GM12878 (cell line): ENCODE data around the gene FMNL3. TPM values are rescaled to one million over a fixed set of nuclear protein-coding genes. Genes with fewer than 3 reads are reported as not detected.

ENCODE experiments used
- ATAC-seq: fragments of 200-7000 bp; cut with Tn5 transposase; 3 replicates; pipeline ENCODE4 v1.9.1; 2020; ENCODE audit warnings: mild to moderate bottlenecking, moderate library complexity
- BruUV-seq: library from RNA; stranded (reverse); fragments of 400-500 nt; replicated peaks from 2 replicates; lab custom pipeline; 2021; lab: Mats Ljungman, UMichigan
- CTCF ChIA-PET: fragments of 300-600 bp; sonication (Branson Sonifier 250); formaldehyde crosslinking; extraction: SDS; loops from one replicate; lab custom pipeline; 2021; ENCODE audit warnings: inconsistent platforms; lab: Yijun Ruan, JAX
- POLR2A ChIA-PET: fragments of 350-600 bp; formaldehyde crosslinking; extraction: SDS; loops from one replicate; lab custom pipeline; 2021; ENCODE audit warnings: inconsistent platforms; lab: Charles Lee
- RAD21 ChIA-PET: fragments of 300-600 bp; sonication (Branson Sonifier 250); formaldehyde crosslinking; loops from one replicate; lab custom pipeline; 2023; ENCODE audit warnings: antibody characterized with exemption; ENCODE audit not compliant: unreplicated experiment; lab: Charles Lee
- SMC1A ChIA-PET: fragments of 300-600 bp; sonication (Branson Sonifier 250); formaldehyde crosslinking; loops from one replicate; lab custom pipeline; 2023; ENCODE audit not compliant: unreplicated experiment, uncharacterized antibody; lab: Charles Lee
- DNase-seq: peaks from one replicate; pipeline ENCODE4 v3.0.0-alpha.2; 2011; ENCODE audit warnings: low read depth, low spot score
- FAIRE-seq: peaks from 3 replicates; lab custom pipeline; 2011; peaks lifted over from hg19 to GRCh38; lab: Jason Lieb, UNC
- H2AFZ ChIP-seq: 2 replicates; pipeline ENCODE4 v1.6.0; 2011; ENCODE audit warnings: low read depth, low read length, control low read depth; ENCODE audit not compliant: control insufficient read depth
- H3K27ac ChIP-seq: 2 replicates; pipeline ENCODE4 v1.5.1; 2011; ENCODE audit warnings: control low read depth; ENCODE audit not compliant: control insufficient read depth, insufficient read depth
- H3K27me3 ChIP-seq, 2 experiments: replicated peaks in 1 of 2; 2 replicates each; pipeline versions ENCODE4 v1.6.0 to v1.6.1; 2011; ENCODE audit warnings: low read length in 1 of 2; ENCODE audit not compliant: control insufficient read depth in 2 of 2, insufficient read depth in 2 of 2
- H3K36me3 ChIP-seq, 2 experiments: 2 replicates each; pipeline ENCODE4 v1.5.1; 2011; ENCODE audit warnings: low read length in 1 of 2; ENCODE audit not compliant: control insufficient read depth in 2 of 2, insufficient read depth in 2 of 2
- H3K4me1 ChIP-seq: 2 replicates; pipeline ENCODE4 v1.6.1; 2011; ENCODE audit warnings: mild to moderate bottlenecking, low read length, moderate library complexity, mixed read lengths; ENCODE audit not compliant: control insufficient read depth, insufficient read depth
- H3K4me2 ChIP-seq: 2 replicates; pipeline ENCODE4 v1.6.0; 2011; ENCODE audit warnings: control low read depth; ENCODE audit not compliant: control insufficient read depth, insufficient read depth
- H3K4me3 ChIP-seq: fragments of 200-600 bp; sonication (generic); 2 replicates; pipeline ENCODE4 v1.5.1; 2016
- H3K79me2 ChIP-seq: 2 replicates; pipeline ENCODE4 v1.6.0; 2011; ENCODE audit warnings: low read length; ENCODE audit not compliant: control insufficient read depth, insufficient read depth
- H3K9ac ChIP-seq: 2 replicates; pipeline ENCODE4 v1.8.0; 2011; ENCODE audit warnings: low read length, control low read depth, mixed read lengths; ENCODE audit not compliant: control insufficient read depth, insufficient read depth
- H3K9me3 ChIP-seq: replicated peaks from 3 replicates; pipeline ENCODE4 v1.5.1; 2011; ENCODE audit warnings: mild to moderate bottlenecking, low read length; ENCODE audit not compliant: control insufficient read depth, insufficient read depth
- H4K20me1 ChIP-seq: 2 replicates; pipeline ENCODE4 v1.6.0; 2011; ENCODE audit not compliant: control insufficient read depth, insufficient read depth
- BRCA1 ChIP-seq: IDR thresholded peaks from 2 replicates; pipeline ENCODE4 v1.6.1; 2011; ENCODE audit warnings: low read depth, low read length, improper control_type of control experiment
- CHD2 ChIP-seq: IDR thresholded peaks from 2 replicates; pipeline ENCODE4 v1.6.1; 2011; ENCODE audit warnings: low read depth, low read length, improper control_type of control experiment, borderline replicate concordance
- CHD4 ChIP-seq: fragments of 200-600 bp; sonication (generic); IDR thresholded peaks from 2 replicates; pipeline ENCODE4 v1.6.1; 2016; ENCODE audit warnings: mild to moderate bottlenecking
- HDGF ChIP-seq: fragments of 450-650 bp; IDR thresholded peaks from 2 replicates; pipeline ENCODE4 v1.6.1; 2016; ENCODE audit warnings: antibody characterized with exemption
- IKZF1 ChIP-seq: fragments of 450-650 bp; conservative IDR thresholded peaks from 2 replicates; pipeline ENCODE4 v1.6.1; 2017; ENCODE audit warnings: antibody characterized with exemption, mild to moderate bottlenecking
- MXI1 ChIP-seq: fragments of 150-350 bp; IDR thresholded peaks from 2 replicates; pipeline ENCODE4 v1.6.1; 2011; ENCODE audit warnings: low read depth, mild to moderate bottlenecking, inconsistent platforms, low read length, improper control_type of control experiment
- NFYA ChIP-seq: IDR thresholded peaks from 2 replicates; pipeline ENCODE4 v1.6.1; 2011; ENCODE audit warnings: low read depth, mild to moderate bottlenecking, low read length, improper control_type of control experiment, borderline replicate concordance
- NKRF ChIP-seq: fragments of 450-650 bp; conservative IDR thresholded peaks from 2 replicates; pipeline ENCODE4 v1.6.1; 2017; ENCODE audit warnings: mild to moderate bottlenecking, moderate library complexity
- NR2F1 ChIP-seq: fragments of 450-650 bp; conservative IDR thresholded peaks from 2 replicates; pipeline ENCODE4 v1.6.1; 2017; ENCODE audit warnings: mild to moderate bottlenecking
- TARDBP ChIP-seq: IDR thresholded peaks from 2 replicates; pipeline ENCODE4 v1.6.1; 2016; ENCODE audit warnings: borderline replicate concordance
- TCF3 ChIP-seq: IDR thresholded peaks from 2 replicates; pipeline ENCODE4 v1.6.1; 2012; ENCODE audit warnings: low read depth, mild to moderate bottlenecking, low read length, borderline replicate concordance; ENCODE audit not compliant: insufficient read depth
- ZNF274 ChIP-seq: IDR thresholded peaks from one replicate; pipeline ENCODE4 v1.8.0; 2011; ENCODE audit not compliant: insufficient read length, insufficient read depth
- WGBS: methylation state at CpG from one replicate; pipeline ENCODE4 v1.1.6; 2016; ENCODE audit warnings: low lambda C conversion rate; ENCODE audit not compliant: insufficient replicate concordance, insufficient coverage; ENCODE audit errors: missing lambda C conversion rate; 5-methylcytosine and 5-hydroxymethylcytosine counted together
- in situ Hi-C: fragments of 300-500 bp; cut with MboI; formaldehyde crosslinking; loops from 9 replicates; pipeline ENCODE4 v1.14.3; 2018; ENCODE audit warnings: mixed read lengths
- intact Hi-C: fragments of 100-400 bp; cut with micrococcal nuclease; formaldehyde crosslinking; loops from one replicate; pipeline ENCODE4 v1.14.2; 2022; ENCODE audit not compliant: unreplicated experiment
- polyA plus RNA-seq, 11 experiments: library from polyadenylated mRNA; depleted of rRNA in 4 of 11; unstranded in 6 of 11; stranded (reverse) in 5 of 11; fragments of >200 nt; fragmentation: Nextera tagmentation in 4 of 11; fragmentation: Illumina TruSeq in 1 of 11; extraction: Ambion mirVana in 4 of 11; extraction: Trizol in 1 of 11; gene quantifications; 1 replicate in 1 of 11; 2 replicates in 10 of 11; pipeline versions ENCODE4 v1.2.1 to v1.2.3, GENCODE V29; 2011 to 2016; ENCODE audit warnings: inconsistent platforms in 2 of 11, missing spikeins in 2 of 11, low read depth in 1 of 11
- total RNA-seq, 4 experiments: library from RNA; depleted of rRNA in 3 of 4; stranded (reverse); fragments of >200 nt in 3 of 4; fragmentation: Illumina TruSeq in 1 of 4; extraction: Trizol in 1 of 4; gene quantifications; 2 replicates each; pipeline versions ENCODE4 v1.2.1 to v1.2.3, GENCODE V29; 2013 to 2021
- TF ChIP-seq, protein P1 (sequence below): fragments of 150-350 bp; IDR thresholded peaks from 2 replicates; pipeline ENCODE4 v1.6.1; 2014; ENCODE audit warnings: mild to moderate bottlenecking, low read depth, low read length
- TF ChIP-seq, protein P2 (sequence below): IDR thresholded peaks from 2 replicates; pipeline ENCODE4 v1.6.1; 2012; ENCODE audit warnings: improper control_type of control experiment, low read depth, low read length; ENCODE audit not compliant: insufficient replicate concordance

FMNL3 gene
- total and polyA plus RNA-seq, 10 of the 15 experiments (the other 5 are each of a cell fraction or from before 2014, with no cell fraction given): 3.0 to 64.9 (median 30.9) TPM

- 95% methylated on average over 4 of the region's 4 CpGs for WGBS
- no peak overlapping the region for H3K4me2 ChIP-seq
- H2AFZ ChIP-seq: no peak overlapping the region
- CTCF ChIA-PET: interaction anchor here (0.6 to 2.0 kb wide), 5 partner anchors 8 to 454 kb away, joined by 3 to 8 read pairs (median 3); no protein-coding TSS in a partner anchor
- no peak overlapping the region for H3K27ac ChIP-seq
- intact Hi-C loops: no loop called here
- ATAC-seq: no peak
- in situ Hi-C loops: no loop called here
- no peaks in the 10 kb centered on the region for H3K4me1 ChIP-seq
- no peak overlapping the region for H3K9ac ChIP-seq
- no peak overlapping the region for H3K4me3 ChIP-seq
- no peak for FAIRE-seq
- H3K27me3 ChIP-seq: no peaks in the 10 kb centered on the region
- RAD21 ChIA-PET: no interaction called here
- H3K9me3 ChIP-seq: peaks cover 2% of the 10 kb centered on the region; the same call in 1 of the 3 replicates
- POLR2A ChIA-PET: interaction anchor here (0.6 kb wide), 1 partner anchor 152 kb away, joined by 4 read pairs; no protein-coding TSS in a partner anchor
- no peaks in the 10 kb centered on the region for H4K20me1 ChIP-seq
- SMC1A ChIA-PET: interaction anchor here (0.6 kb wide), 1 partner anchor 63 kb away, joined by 3 read pairs; no protein-coding TSS in a partner anchor
- no peak for DNase-seq
- peaks cover 1 to 4% of the 10 kb centered on the region in 2 experiments; a peak in 3 of 4 replicates for H3K36me3 ChIP-seq
- no TSS peak for BruUV-seq
- no peaks in the 10 kb centered on the region for H3K79me2 ChIP-seq
- TF ChIP-seq BRCA1 (no peak), CHD2 (no peak), HDGF (no peak), CHD4 (no peak), IKZF1 (no peak), NKRF (no peak), NR2F1 (no peak), TCF3 (no peak), ZNF274 (no peak), TARDBP (no peak), NFYA (no peak), MXI1 (no peak)
- TF ChIP-seq, protein P1, sequence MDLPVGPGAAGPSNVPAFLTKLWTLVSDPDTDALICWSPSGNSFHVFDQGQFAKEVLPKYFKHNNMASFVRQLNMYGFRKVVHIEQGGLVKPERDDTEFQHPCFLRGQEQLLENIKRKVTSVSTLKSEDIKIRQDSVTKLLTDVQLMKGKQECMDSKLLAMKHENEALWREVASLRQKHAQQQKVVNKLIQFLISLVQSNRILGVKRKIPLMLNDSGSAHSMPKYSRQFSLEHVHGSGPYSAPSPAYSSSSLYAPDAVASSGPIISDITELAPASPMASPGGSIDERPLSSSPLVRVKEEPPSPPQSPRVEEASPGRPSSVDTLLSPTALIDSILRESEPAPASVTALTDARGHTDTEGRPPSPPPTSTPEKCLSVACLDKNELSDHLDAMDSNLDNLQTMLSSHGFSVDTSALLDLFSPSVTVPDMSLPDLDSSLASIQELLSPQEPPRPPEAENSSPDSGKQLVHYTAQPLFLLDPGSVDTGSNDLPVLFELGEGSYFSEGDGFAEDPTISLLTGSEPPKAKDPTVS: no peak
- TF ChIP-seq, protein P2, sequence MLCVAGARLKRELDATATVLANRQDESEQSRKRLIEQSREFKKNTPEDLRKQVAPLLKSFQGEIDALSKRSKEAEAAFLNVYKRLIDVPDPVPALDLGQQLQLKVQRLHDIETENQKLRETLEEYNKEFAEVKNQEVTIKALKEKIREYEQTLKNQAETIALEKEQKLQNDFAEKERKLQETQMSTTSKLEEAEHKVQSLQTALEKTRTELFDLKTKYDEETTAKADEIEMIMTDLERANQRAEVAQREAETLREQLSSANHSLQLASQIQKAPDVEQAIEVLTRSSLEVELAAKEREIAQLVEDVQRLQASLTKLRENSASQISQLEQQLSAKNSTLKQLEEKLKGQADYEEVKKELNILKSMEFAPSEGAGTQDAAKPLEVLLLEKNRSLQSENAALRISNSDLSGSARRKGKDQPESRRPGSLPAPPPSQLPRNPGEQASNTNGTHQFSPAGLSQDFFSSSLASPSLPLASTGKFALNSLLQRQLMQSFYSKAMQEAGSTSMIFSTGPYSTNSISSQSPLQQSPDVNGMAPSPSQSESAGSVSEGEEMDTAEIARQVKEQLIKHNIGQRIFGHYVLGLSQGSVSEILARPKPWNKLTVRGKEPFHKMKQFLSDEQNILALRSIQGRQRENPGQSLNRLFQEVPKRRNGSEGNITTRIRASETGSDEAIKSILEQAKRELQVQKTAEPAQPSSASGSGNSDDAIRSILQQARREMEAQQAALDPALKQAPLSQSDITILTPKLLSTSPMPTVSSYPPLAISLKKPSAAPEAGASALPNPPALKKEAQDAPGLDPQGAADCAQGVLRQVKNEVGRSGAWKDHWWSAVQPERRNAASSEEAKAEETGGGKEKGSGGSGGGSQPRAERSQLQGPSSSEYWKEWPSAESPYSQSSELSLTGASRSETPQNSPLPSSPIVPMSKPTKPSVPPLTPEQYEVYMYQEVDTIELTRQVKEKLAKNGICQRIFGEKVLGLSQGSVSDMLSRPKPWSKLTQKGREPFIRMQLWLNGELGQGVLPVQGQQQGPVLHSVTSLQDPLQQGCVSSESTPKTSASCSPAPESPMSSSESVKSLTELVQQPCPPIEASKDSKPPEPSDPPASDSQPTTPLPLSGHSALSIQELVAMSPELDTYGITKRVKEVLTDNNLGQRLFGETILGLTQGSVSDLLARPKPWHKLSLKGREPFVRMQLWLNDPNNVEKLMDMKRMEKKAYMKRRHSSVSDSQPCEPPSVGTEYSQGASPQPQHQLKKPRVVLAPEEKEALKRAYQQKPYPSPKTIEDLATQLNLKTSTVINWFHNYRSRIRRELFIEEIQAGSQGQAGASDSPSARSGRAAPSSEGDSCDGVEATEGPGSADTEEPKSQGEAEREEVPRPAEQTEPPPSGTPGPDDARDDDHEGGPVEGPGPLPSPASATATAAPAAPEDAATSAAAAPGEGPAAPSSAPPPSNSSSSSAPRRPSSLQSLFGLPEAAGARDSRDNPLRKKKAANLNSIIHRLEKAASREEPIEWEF: no peak
Measured at GRCh38 chr12:49588721-49589516, 118.3 kb downstream of the FMNL3 start.
